Liver (tissue), 3 donors: ENCODE data around the gene SPI1.

ENCODE experiments used
- ATF3 ChIP-seq: IDR thresholded peaks from 2 replicates; pipeline ENCODE4 v1.6.1; 2016; ENCODE audit warnings: antibody characterized with exemption
- EGR1 ChIP-seq, 2 donors: IDR thresholded peaks; 2 replicates each; pipeline ENCODE4 v1.6.1; 2016 to 2018; ENCODE audit warnings: antibody characterized with exemption in 2 of 2, low read depth in 2 of 2
- FOXA2 ChIP-seq: IDR thresholded peaks from 2 replicates; pipeline ENCODE4 v1.6.1; 2016; ENCODE audit warnings: antibody characterized with exemption
- GABPA ChIP-seq, 2 donors: IDR thresholded peaks in 1 of 2; conservative IDR thresholded peaks in 1 of 2; 2 replicates each; pipeline ENCODE4 v1.6.1; 2016; ENCODE audit warnings: antibody characterized with exemption in 2 of 2, mild to moderate bottlenecking in 1 of 2, moderate library complexity in 1 of 2
- JUND ChIP-seq, 2 donors: IDR thresholded peaks; 2 replicates each; pipeline ENCODE4 v1.6.1; 2016; ENCODE audit warnings: antibody characterized with exemption in 2 of 2
- NR2F2 ChIP-seq: IDR thresholded peaks from 2 replicates; pipeline ENCODE4 v1.6.1; 2016; ENCODE audit warnings: antibody characterized with exemption
- RAD21 ChIP-seq, 2 donors: IDR thresholded peaks; 2 replicates each; pipeline ENCODE4 v1.6.1; 2016; ENCODE audit warnings: antibody characterized with exemption in 2 of 2, mild to moderate bottlenecking in 2 of 2
- SP1 ChIP-seq: IDR thresholded peaks from 2 replicates; pipeline ENCODE4 v1.6.1; 2018; ENCODE audit warnings: antibody characterized with exemption, mild to moderate bottlenecking
- TAF1 ChIP-seq: conservative IDR thresholded peaks from 2 replicates; pipeline ENCODE4 v1.6.1; 2016; ENCODE audit warnings: antibody characterized with exemption, mild to moderate bottlenecking
- YY1 ChIP-seq: IDR thresholded peaks from 2 replicates; pipeline ENCODE4 v1.6.1; 2016; ENCODE audit warnings: antibody characterized with exemption, mild to moderate bottlenecking
- ZBTB33 ChIP-seq: IDR thresholded peaks from 2 replicates; pipeline ENCODE4 v1.6.1; 2016; ENCODE audit warnings: antibody characterized with exemption
- TF ChIP-seq, protein P1 (sequence below): fragments of 150-350 bp; IDR thresholded peaks from 2 replicates; pipeline ENCODE4 v1.5.1; 2017; ENCODE audit warnings: improper control_type of control experiment, low read depth, low read length; ENCODE audit not compliant: missing input control
- TF ChIP-seq, protein P2 (sequence below): IDR thresholded peaks from 2 replicates; pipeline ENCODE4 v1.6.1; 2016; ENCODE audit warnings: antibody characterized with exemption
- TF ChIP-seq, protein P3 (sequence below): IDR thresholded peaks from 2 replicates; pipeline ENCODE4 v1.6.1; 2016; ENCODE audit warnings: antibody characterized with exemption, mild to moderate bottlenecking
- donor health status: healthy.
- donor health status: healthy.

DNA sequence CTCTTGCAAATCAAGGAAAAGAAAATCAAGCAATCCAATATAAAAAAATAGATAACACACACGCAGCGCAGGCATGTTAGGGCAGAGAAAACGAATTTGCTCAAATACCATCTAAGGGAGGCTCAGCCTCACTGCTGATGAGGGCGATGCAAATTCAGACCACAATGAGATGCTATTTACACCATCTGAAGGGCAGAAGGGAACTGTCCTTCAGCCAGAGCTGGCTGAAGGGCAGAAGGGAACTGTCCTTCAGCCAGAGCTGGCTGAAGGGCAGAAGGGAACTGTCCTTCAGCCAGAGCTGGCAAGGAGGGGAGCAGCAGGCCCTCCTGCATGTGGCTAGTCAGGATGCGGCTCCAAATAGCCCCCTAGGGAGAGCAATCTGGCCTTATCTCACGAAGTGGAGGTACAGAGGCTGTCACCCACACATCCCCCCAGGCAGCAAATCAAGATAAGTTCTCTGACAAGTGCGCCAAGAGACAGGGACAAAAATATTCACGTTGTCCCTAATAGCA lies 22.5 kb upstream of the SPI1 start:
- TF ChIP-seq GABPA (IDR thresholded peaks at IDR 0.05 in 1 of 2, conservative IDR thresholded peaks at IDR 0.05 in 1 of 2) (no peak), RAD21 (IDR thresholded peaks at IDR 0.05) (no peak), JUND (IDR thresholded peaks at IDR 0.05) (no peak), TAF1 (no peak), EGR1 (IDR thresholded peaks at IDR 0.05; ENCODE audit: low read depth in 2 of 2) (no peak), FOXA2 (no peak), SP1 (no peak), NR2F2 (no peak), YY1 (no peak), ATF3 (no peak), ZBTB33 (no peak)
- TF ChIP-seq, protein P1, sequence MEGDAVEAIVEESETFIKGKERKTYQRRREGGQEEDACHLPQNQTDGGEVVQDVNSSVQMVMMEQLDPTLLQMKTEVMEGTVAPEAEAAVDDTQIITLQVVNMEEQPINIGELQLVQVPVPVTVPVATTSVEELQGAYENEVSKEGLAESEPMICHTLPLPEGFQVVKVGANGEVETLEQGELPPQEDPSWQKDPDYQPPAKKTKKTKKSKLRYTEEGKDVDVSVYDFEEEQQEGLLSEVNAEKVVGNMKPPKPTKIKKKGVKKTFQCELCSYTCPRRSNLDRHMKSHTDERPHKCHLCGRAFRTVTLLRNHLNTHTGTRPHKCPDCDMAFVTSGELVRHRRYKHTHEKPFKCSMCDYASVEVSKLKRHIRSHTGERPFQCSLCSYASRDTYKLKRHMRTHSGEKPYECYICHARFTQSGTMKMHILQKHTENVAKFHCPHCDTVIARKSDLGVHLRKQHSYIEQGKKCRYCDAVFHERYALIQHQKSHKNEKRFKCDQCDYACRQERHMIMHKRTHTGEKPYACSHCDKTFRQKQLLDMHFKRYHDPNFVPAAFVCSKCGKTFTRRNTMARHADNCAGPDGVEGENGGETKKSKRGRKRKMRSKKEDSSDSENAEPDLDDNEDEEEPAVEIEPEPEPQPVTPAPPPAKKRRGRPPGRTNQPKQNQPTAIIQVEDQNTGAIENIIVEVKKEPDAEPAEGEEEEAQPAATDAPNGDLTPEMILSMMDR: no peak
- TF ChIP-seq, protein P2, sequence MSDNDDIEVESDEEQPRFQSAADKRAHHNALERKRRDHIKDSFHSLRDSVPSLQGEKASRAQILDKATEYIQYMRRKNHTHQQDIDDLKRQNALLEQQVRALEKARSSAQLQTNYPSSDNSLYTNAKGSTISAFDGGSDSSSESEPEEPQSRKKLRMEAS: no peak
- TF ChIP-seq, protein P3, sequence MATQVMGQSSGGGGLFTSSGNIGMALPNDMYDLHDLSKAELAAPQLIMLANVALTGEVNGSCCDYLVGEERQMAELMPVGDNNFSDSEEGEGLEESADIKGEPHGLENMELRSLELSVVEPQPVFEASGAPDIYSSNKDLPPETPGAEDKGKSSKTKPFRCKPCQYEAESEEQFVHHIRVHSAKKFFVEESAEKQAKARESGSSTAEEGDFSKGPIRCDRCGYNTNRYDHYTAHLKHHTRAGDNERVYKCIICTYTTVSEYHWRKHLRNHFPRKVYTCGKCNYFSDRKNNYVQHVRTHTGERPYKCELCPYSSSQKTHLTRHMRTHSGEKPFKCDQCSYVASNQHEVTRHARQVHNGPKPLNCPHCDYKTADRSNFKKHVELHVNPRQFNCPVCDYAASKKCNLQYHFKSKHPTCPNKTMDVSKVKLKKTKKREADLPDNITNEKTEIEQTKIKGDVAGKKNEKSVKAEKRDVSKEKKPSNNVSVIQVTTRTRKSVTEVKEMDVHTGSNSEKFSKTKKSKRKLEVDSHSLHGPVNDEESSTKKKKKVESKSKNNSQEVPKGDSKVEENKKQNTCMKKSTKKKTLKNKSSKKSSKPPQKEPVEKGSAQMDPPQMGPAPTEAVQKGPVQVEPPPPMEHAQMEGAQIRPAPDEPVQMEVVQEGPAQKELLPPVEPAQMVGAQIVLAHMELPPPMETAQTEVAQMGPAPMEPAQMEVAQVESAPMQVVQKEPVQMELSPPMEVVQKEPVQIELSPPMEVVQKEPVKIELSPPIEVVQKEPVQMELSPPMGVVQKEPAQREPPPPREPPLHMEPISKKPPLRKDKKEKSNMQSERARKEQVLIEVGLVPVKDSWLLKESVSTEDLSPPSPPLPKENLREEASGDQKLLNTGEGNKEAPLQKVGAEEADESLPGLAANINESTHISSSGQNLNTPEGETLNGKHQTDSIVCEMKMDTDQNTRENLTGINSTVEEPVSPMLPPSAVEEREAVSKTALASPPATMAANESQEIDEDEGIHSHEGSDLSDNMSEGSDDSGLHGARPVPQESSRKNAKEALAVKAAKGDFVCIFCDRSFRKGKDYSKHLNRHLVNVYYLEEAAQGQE: no peak
